ENCODE data around the gene ATP5F1C. TPM values are rescaled to one million over a fixed set of nuclear protein-coding genes. Genes with fewer than 3 reads are reported as not detected.
"Not testable (repeated sequence)": the region's sequence is repeated elsewhere in the genome, so short reads cannot be mapped to it uniquely, and the experiment has no call there.

Gene ATP5F1C
- total RNA-seq, 4 donors from 2014 or later = 317 to 429 (median 402) TPM

DNA sequence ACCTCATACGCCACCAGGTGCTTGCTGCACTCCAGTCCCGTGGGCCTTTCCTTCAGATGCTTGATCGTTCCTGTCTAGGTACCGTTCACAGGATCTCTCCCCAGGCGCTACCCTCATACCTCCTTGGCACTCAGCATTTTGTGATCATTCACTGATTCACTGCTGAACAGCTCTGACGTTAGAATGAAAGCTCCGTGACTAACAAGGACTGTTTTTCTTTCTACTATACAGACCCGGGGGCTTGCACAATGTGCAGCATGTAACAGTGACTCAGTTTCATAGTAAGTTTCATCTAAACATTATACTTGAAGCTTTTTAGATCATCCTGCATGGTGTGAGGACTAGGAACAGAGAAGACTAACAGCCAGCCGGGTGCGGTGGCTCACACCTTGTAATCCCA lies 20.8 kb upstream of the ATP5F1C start:
- DNase-seq = no peak
- in situ Hi-C loops (cut with MboI; ENCODE audit: low sequenced_read_pairs in 4 of 4) = no loop called here

DNA sequence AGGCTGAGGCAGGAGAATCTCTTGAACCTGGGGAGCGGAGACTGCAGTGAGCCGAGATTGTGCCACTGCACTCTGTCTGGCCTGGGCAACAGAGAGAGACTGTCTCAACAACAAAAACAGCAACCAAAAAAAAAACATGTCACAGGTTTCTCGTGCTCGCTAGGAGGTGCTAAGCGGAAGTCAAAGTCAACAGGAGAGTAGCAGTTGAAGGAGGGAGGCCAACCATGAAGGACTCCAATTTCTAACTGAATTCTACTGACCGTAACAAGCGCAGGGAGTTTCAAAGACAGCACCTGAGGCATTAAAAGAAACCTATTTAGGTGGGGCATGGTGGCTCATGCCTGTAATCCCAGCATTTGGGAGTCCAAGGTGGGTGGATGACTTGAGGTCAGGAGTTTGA lies 19.6 kb upstream of the ATP5F1C start:
- intact Hi-C loops (cut with DNase I; ENCODE audit: low total_unique reads) (no loop called here), in situ Hi-C loops (cut with MboI; ENCODE audit: low sequenced_read_pairs in 4 of 4) (no loop called here)
- TF ChIP-seq POLR2A (IDR thresholded peaks at IDR 0.05) = no peak
- TF ChIP-seq, protein P1, sequence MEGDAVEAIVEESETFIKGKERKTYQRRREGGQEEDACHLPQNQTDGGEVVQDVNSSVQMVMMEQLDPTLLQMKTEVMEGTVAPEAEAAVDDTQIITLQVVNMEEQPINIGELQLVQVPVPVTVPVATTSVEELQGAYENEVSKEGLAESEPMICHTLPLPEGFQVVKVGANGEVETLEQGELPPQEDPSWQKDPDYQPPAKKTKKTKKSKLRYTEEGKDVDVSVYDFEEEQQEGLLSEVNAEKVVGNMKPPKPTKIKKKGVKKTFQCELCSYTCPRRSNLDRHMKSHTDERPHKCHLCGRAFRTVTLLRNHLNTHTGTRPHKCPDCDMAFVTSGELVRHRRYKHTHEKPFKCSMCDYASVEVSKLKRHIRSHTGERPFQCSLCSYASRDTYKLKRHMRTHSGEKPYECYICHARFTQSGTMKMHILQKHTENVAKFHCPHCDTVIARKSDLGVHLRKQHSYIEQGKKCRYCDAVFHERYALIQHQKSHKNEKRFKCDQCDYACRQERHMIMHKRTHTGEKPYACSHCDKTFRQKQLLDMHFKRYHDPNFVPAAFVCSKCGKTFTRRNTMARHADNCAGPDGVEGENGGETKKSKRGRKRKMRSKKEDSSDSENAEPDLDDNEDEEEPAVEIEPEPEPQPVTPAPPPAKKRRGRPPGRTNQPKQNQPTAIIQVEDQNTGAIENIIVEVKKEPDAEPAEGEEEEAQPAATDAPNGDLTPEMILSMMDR (IDR thresholded peaks at IDR 0.05 in 4 of 5, conservative IDR thresholded peaks at IDR 0.05 in 1 of 5) = no peak
- Histone ChIP-seq H3K27ac (no peak overlapping the region), H3K4me3 (no peak overlapping the region), H3K27me3 (no peaks in the 10 kb centered on the region), H3K4me1 (no peaks in the 10 kb centered on the region), H3K9me3 (no peaks in the 10 kb centered on the region), H3K36me3 (peaks cover 0 to 48% of the 10 kb centered on the region in 2 donors)
- DNase-seq (no peak), ATAC-seq (no peak)

More for the DNA sequence above, 20.8 kb upstream of the ATP5F1C start:
- intact Hi-C loops (cut with DNase I; ENCODE audit: low total_unique reads) = no loop called here
- H3K4me3 ChIP-seq = no peak overlapping the region
- no peaks in the 10 kb centered on the region for H3K27me3 ChIP-seq
- peaks cover 0 to 60% of the 10 kb centered on the region in 2 donors for H3K36me3 ChIP-seq
- TF ChIP-seq POLR2A (IDR thresholded peaks at IDR 0.05) = no peak
- TF ChIP-seq, protein P1 (IDR thresholded peaks at IDR 0.05 in 4 of 5, conservative IDR thresholded peaks at IDR 0.05 in 1 of 5) = no peak
- no peak overlapping the region for H3K27ac ChIP-seq
- no peaks in the 10 kb centered on the region for H3K4me1 ChIP-seq
- ATAC-seq = no peak
- no peaks in the 10 kb centered on the region for H3K9me3 ChIP-seq

DNA sequence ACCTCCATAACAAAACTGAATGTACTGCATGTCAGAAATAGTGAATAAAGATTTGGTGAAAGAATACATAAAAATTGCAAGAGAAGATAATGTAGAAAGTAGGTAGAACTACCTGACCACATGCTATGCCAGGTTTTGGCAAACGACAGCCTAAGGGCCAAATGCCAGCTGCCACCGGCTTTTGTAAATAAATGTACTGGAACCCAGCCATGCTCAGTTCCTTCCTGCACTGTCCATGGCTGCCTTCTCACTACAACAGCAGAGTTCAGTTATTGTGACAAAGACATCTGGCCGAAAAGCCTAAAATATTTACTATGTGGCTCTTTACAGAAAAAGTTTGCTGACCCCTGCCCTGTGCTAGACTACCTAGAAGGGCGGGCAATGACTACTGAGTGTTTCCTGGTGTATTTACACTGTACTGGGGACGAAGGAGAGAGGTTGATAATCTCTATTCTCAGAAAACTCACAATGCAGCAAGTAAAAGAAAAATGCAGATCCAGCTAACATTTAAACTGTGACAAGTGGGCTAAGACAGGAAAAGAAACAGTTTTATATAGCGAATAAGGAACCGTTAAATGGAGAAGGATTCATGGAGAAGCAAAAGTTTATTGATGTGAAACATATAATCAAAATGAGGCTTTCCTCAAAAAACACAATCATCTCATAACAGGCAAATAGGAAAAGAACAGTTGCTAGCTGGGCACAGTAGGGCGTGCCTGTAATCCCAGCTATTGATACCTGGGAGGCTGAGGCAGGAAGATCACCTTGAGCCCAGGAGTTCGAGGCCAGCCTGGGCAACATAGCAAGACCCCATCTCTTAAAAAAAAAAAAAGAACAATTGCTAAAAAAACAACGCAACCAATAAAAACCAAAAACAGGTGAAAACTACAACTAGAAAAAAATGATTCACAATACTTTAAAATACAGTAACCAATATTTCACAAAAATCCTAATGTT lies 13.9 kb upstream of the ATP5F1C start:
- H3K9me3 ChIP-seq = no peaks in the 10 kb centered on the region
- ATAC-seq (no peak), DNase-seq (no peak)
- H3K27ac ChIP-seq = no peak overlapping the region
- no peak overlapping the region for H3K4me3 ChIP-seq
- in situ Hi-C loops (cut with MboI; ENCODE audit: low sequenced_read_pairs in 4 of 4) (no loop called here), intact Hi-C loops (cut with DNase I; ENCODE audit: low total_unique reads) (no loop called here)
- H3K27me3 ChIP-seq = no peaks in the 10 kb centered on the region
- no peak for TF ChIP-seq POLR2A (IDR thresholded peaks at IDR 0.05)
- TF ChIP-seq, protein P1 (IDR thresholded peaks at IDR 0.05 in 4 of 5, conservative IDR thresholded peaks at IDR 0.05 in 1 of 5) = no peak
- H3K36me3 ChIP-seq = peaks cover 0 to 40% of the 10 kb centered on the region in 2 donors
- H3K4me1 ChIP-seq = no peaks in the 10 kb centered on the region

DNA sequence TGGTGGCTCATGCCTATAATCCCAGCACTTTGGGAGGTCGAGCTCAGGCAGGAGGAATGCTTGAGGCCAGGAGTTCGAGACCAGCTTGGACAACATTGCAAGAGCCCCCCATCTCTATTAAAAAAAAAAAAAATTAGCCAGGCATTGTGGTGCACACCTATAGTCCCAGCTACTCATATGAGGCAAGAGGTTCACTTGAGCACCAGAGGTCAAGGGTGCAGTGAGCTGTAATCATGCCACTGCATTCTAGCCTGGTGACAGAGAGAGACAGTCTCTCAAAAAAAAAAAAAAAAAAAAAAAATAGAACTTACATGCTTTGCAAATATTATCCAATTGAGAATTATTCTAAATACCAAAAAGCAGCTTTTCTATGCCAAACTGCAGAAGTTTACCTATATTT lies 11.2 kb upstream of the ATP5F1C start:
- H3K36me3 ChIP-seq = peaks cover 0 to 55% of the 10 kb centered on the region in 2 donors
- intact Hi-C loops (cut with DNase I; ENCODE audit: low total_unique reads) (no loop called here), in situ Hi-C loops (cut with MboI; ENCODE audit: low sequenced_read_pairs in 4 of 4) (no loop called here)
- H3K27me3 ChIP-seq = no peaks in the 10 kb centered on the region
- no peaks in the 10 kb centered on the region for H3K9me3 ChIP-seq
- no peak overlapping the region for H3K4me3 ChIP-seq
- DNase-seq (no peak), ATAC-seq (no peak)
- H3K4me1 ChIP-seq = no peaks in the 10 kb centered on the region
- no peak overlapping the region for H3K27ac ChIP-seq
- TF ChIP-seq, protein P1 (IDR thresholded peaks at IDR 0.05 in 4 of 5, conservative IDR thresholded peaks at IDR 0.05 in 1 of 5) = no peak
- TF ChIP-seq POLR2A (IDR thresholded peaks at IDR 0.05) = no peak

DNA sequence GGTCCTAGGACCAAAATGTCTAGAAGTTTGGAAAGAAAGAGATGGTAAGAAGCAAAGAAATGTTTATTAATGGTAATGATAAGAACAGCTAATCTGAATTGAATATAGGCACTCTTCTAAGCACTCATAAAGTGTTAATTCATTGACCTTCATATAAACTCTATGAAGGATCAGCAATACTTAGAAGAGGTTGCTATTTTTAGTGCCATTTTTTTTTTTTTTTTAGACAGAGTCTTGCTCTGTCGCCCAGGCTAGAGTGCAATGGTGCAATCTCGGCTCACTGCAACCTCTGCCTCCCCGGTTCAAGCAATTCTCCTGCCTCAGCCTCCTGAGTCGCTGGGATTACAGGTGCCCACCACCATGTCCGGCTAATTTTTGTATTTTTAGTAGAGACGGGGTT lies 5.8 kb upstream of the ATP5F1C start:
- in situ Hi-C loops (cut with MboI; ENCODE audit: low sequenced_read_pairs in 4 of 4); H3K27me3 ChIP-seq; DNase-seq; H3K27ac ChIP-seq; intact Hi-C loops (cut with DNase I; ENCODE audit: low total_unique reads); H3K4me3 ChIP-seq; ATAC-seq; H3K9me3 ChIP-seq: not testable (repeated sequence)
- peaks cover 0 to 39% of the 10 kb centered on the region in 2 donors for H3K36me3 ChIP-seq
- peaks cover 12 to 13% of the 10 kb centered on the region in 2 donors for H3K4me1 ChIP-seq
